Astrocyte (in vitro differentiated cells and primary cell): ENCODE data around the gene JAKMIP3.

ENCODE experiments used
- CTCF ChIP-seq: IDR thresholded peaks from 2 replicates; pipeline ENCODE4 v1.5.1; 2011; ENCODE audit warnings: low read depth, mild to moderate bottlenecking, inconsistent platforms, low read length, moderate library complexity; ENCODE audit not compliant: insufficient read depth
- EZH2 ChIP-seq: IDR thresholded peaks from 2 replicates; pipeline ENCODE4 v1.6.1; 2012; ENCODE audit warnings: mild to moderate bottlenecking, low read length, inconsistent platforms; ENCODE audit not compliant: insufficient read depth

GRCh38 chr10:132068431-132069121 is 2.8 kb downstream of the JAKMIP3 start:
- no peak for TF ChIP-seq EZH2
- TF ChIP-seq CTCF, result no peak
